RPMI7951 (cell line): ENCODE results near the gene IGSF5. TPM values are rescaled to one million over a fixed set of nuclear protein-coding genes. Genes with fewer than 3 reads are reported as not detected.
"Not testable (repeated sequence)": the region's sequence is repeated elsewhere in the genome, so short reads cannot be mapped to it uniquely, and the experiment has no call there.

Experiments
- DNase-seq: peaks from one replicate; pipeline ENCODE4 v3.0.0-alpha.2; 2012; ENCODE audit warnings: low read depth
- total RNA-seq: library from RNA; depleted of rRNA; stranded (reverse); fragments of >200 nt; shearing (Covaris generic); gene quantifications from 2 replicates; pipeline ENCODE4 v1.2.3, GENCODE V29; 2014; rRNA removed

The IGSF5 gene
- not detected in 2 replicates for total RNA-seq

GRCh38 chr21:39744883-39745282 is at the start of gene IGSF5:
TSS of gene IGSF5 (plus strand) at chr21:39745183. CDS start at chr21:39745510, 327 bp downstream.
- not testable (repeated sequence) for DNase-seq

- DNase-seq = no peak
Measured at GRCh38 chr21:39696196-39696595, 48.8 kb upstream of the IGSF5 start.

GRCh38 chr21:39696618-39697017 is 48.4 kb upstream of the IGSF5 start:
- no peak for DNase-seq

GRCh38 chr21:39700318-39700717 is 44.7 kb upstream of the IGSF5 start:
- no peak for DNase-seq

- no peak for DNase-seq
Measured at GRCh38 chr21:39703578-39703977, 41.4 kb upstream of the IGSF5 start.

GRCh38 chr21:39705849-39706248 is 39.1 kb upstream of the IGSF5 start:
- no peak for DNase-seq

- no peak for DNase-seq
Measured at GRCh38 chr21:39707316-39707715, 37.7 kb upstream of the IGSF5 start.

GRCh38 chr21:39710866-39711265 is 34.1 kb upstream of the IGSF5 start:
- no peak for DNase-seq

GRCh38 chr21:39712273-39712672 is 32.7 kb upstream of the IGSF5 start:
- no peak for DNase-seq

GRCh38 chr21:39712976-39713375 is 32.0 kb upstream of the IGSF5 start:
- no peak for DNase-seq

- DNase-seq = peak; percentile 62
Measured at GRCh38 chr21:39713905-39714304, 31.1 kb upstream of the IGSF5 start.

GRCh38 chr21:39714331-39714730 is 30.7 kb upstream of the IGSF5 start:
- DNase-seq = peak; percentile 43

GRCh38 chr21:39715804-39716397 is 29.1 kb upstream of the IGSF5 start:
- peak; percentile 41 for DNase-seq

- DNase-seq = peak; percentile 10
Measured at GRCh38 chr21:39720126-39720778, 24.7 kb upstream of the IGSF5 start.

- no peak for DNase-seq
Measured at GRCh38 chr21:39721885-39722284, 23.1 kb upstream of the IGSF5 start.

GRCh38 chr21:39724944-39725343 is 20.0 kb upstream of the IGSF5 start:
- no peak for DNase-seq

GRCh38 chr21:39726133-39726532 is 18.9 kb upstream of the IGSF5 start:
- no peak for DNase-seq

GRCh38 chr21:39727401-39728120 is 17.4 kb upstream of the IGSF5 start:
- DNase-seq = no peak

GRCh38 chr21:39728341-39728740 is 16.6 kb upstream of the IGSF5 start:
- peak; percentile 13 for DNase-seq

- DNase-seq = no peak
Measured at GRCh38 chr21:39730418-39731157, 14.4 kb upstream of the IGSF5 start.

- no peak for DNase-seq
Measured at GRCh38 chr21:39736716-39737115, 8.3 kb upstream of the IGSF5 start.

GRCh38 chr21:39737376-39738000 is 7.5 kb upstream of the IGSF5 start:
- DNase-seq = no peak
